ENCODE results near the gene C7orf25.

DNA sequence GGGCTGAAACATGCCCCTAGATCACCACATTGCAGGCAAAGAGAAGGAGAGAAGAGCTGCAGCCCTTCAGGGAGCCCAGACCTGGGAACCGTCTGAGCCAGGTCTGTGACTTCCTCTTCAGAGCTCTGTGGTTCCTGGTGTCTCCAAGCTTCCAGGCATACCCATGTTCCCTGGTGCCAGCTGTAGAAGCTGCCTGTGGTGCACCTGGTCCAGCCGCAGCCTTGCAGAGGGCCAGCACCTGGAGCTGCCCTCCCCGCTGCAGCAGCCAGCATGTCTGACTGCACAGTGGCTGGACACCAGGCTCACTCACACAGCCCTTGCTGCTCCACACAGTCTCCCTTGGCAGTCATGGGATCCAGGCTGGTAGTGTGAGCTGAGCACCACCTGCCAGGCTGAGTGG lies 33.6 kb downstream of the C7orf25 start:
- TF ChIP-seq MXD4 (CRISPR knock-in tag; IDR thresholded peaks at IDR 0.05; ENCODE audit: borderline replicate concordance) (no peak), GABPB1 (CRISPR knock-in tag; IDR thresholded peaks at IDR 0.05) (no peak), ZMAT4 (CRISPR knock-in tag; IDR thresholded peaks at IDR 0.05) (no peak), FOXJ3 (CRISPR knock-in tag; IDR thresholded peaks at IDR 0.05; ENCODE audit: borderline replicate concordance) (no peak), NR3C1 (CRISPR knock-in tag; conservative IDR thresholded peaks at IDR 0.05; ENCODE audit: low read depth) (no peak)
- TF ChIP-seq, protein P1, sequence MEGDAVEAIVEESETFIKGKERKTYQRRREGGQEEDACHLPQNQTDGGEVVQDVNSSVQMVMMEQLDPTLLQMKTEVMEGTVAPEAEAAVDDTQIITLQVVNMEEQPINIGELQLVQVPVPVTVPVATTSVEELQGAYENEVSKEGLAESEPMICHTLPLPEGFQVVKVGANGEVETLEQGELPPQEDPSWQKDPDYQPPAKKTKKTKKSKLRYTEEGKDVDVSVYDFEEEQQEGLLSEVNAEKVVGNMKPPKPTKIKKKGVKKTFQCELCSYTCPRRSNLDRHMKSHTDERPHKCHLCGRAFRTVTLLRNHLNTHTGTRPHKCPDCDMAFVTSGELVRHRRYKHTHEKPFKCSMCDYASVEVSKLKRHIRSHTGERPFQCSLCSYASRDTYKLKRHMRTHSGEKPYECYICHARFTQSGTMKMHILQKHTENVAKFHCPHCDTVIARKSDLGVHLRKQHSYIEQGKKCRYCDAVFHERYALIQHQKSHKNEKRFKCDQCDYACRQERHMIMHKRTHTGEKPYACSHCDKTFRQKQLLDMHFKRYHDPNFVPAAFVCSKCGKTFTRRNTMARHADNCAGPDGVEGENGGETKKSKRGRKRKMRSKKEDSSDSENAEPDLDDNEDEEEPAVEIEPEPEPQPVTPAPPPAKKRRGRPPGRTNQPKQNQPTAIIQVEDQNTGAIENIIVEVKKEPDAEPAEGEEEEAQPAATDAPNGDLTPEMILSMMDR (IDR thresholded peaks at IDR 0.05): no peak
- TF ChIP-seq, protein P2, sequence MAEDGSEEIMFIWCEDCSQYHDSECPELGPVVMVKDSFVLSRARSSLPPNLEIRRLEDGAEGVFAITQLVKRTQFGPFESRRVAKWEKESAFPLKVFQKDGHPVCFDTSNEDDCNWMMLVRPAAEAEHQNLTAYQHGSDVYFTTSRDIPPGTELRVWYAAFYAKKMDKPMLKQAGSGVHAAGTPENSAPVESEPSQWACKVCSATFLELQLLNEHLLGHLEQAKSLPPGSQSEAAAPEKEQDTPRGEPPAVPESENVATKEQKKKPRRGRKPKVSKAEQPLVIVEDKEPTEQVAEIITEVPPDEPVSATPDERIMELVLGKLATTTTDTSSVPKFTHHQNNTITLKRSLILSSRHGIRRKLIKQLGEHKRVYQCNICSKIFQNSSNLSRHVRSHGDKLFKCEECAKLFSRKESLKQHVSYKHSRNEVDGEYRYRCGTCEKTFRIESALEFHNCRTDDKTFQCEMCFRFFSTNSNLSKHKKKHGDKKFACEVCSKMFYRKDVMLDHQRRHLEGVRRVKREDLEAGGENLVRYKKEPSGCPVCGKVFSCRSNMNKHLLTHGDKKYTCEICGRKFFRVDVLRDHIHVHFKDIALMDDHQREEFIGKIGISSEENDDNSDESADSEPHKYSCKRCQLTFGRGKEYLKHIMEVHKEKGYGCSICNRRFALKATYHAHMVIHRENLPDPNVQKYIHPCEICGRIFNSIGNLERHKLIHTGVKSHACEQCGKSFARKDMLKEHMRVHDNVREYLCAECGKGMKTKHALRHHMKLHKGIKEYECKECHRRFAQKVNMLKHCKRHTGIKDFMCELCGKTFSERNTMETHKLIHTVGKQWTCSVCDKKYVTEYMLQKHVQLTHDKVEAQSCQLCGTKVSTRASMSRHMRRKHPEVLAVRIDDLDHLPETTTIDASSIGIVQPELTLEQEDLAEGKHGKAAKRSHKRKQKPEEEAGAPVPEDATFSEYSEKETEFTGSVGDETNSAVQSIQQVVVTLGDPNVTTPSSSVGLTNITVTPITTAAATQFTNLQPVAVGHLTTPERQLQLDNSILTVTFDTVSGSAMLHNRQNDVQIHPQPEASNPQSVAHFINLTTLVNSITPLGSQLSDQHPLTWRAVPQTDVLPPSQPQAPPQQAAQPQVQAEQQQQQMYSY (CRISPR knock-in tag; IDR thresholded peaks at IDR 0.05): no peak
- TF ChIP-seq, protein P3, sequence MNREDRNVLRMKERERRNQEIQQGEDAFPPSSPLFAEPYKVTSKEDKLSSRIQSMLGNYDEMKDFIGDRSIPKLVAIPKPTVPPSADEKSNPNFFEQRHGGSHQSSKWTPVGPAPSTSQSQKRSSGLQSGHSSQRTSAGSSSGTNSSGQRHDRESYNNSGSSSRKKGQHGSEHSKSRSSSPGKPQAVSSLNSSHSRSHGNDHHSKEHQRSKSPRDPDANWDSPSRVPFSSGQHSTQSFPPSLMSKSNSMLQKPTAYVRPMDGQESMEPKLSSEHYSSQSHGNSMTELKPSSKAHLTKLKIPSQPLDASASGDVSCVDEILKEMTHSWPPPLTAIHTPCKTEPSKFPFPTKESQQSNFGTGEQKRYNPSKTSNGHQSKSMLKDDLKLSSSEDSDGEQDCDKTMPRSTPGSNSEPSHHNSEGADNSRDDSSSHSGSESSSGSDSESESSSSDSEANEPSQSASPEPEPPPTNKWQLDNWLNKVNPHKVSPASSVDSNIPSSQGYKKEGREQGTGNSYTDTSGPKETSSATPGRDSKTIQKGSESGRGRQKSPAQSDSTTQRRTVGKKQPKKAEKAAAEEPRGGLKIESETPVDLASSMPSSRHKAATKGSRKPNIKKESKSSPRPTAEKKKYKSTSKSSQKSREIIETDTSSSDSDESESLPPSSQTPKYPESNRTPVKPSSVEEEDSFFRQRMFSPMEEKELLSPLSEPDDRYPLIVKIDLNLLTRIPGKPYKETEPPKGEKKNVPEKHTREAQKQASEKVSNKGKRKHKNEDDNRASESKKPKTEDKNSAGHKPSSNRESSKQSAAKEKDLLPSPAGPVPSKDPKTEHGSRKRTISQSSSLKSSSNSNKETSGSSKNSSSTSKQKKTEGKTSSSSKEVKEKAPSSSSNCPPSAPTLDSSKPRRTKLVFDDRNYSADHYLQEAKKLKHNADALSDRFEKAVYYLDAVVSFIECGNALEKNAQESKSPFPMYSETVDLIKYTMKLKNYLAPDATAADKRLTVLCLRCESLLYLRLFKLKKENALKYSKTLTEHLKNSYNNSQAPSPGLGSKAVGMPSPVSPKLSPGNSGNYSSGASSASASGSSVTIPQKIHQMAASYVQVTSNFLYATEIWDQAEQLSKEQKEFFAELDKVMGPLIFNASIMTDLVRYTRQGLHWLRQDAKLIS (CRISPR knock-in tag; IDR thresholded peaks at IDR 0.05; ENCODE audit: borderline replicate concordance): no peak
- TF ChIP-seq, protein P4, sequence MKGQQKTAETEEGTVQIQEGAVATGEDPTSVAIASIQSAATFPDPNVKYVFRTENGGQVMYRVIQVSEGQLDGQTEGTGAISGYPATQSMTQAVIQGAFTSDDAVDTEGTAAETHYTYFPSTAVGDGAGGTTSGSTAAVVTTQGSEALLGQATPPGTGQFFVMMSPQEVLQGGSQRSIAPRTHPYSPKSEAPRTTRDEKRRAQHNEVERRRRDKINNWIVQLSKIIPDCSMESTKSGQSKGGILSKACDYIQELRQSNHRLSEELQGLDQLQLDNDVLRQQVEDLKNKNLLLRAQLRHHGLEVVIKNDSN (CRISPR knock-in tag; IDR thresholded peaks at IDR 0.05): no peak
